HS-5 (cell line): ENCODE data around the gene ZNF835.

Experiments used
- DNase-seq: peaks from one replicate; pipeline ENCODE4 v3.0.0-alpha.2; 2012; ENCODE audit warnings: low read depth

Gene ZNF835

DNA sequence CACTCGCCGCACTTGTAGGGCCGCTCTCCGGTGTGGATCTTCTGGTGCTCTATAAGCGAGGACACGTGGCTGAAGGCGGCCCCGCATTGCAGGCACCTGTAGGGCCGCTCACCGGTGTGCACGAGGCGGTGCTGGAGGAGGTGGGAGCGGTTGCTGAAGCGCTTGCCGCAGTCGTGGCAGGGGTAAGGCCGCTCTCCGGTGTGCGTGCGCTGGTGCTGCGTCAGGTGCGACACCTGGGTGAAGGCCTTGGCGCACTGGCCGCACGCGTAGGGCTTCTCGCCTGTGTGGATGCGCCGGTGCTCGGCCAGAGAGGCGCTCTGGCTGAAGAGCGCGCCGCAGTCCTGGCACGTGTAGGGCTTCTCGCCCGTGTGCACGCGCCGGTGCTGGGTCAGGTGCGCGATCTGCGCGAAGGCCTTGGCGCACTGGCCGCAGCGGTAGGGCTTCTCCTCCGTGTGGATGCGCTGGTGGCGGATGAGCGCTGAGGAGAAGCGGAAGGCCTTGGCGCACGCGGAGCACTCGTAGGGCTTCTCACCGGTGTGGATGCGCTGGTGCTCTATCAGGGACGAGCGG lies 7.5 kb downstream of the ZNF835 start:
- no peak for DNase-seq

DNA sequence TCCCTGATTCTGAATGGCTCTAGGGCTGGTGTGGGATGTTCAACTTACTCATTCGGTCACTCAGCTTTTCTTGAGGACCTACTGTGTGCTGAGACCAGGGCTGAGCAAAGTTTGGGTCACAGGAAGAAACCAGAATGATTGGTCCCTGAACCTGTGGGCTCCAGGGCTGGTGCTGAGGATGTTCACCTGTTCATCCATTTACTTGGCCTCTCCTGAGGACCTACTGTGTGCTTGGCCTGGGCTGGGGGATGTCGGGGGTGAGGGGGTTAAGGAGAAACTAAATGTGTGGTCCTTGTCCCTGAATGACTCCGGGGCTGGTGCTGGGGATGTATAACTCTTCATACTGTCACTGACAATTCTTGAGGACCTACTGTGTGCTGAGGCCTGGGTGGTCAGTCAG lies 10.3 kb downstream of the ZNF835 start:
- no peak for DNase-seq

DNA sequence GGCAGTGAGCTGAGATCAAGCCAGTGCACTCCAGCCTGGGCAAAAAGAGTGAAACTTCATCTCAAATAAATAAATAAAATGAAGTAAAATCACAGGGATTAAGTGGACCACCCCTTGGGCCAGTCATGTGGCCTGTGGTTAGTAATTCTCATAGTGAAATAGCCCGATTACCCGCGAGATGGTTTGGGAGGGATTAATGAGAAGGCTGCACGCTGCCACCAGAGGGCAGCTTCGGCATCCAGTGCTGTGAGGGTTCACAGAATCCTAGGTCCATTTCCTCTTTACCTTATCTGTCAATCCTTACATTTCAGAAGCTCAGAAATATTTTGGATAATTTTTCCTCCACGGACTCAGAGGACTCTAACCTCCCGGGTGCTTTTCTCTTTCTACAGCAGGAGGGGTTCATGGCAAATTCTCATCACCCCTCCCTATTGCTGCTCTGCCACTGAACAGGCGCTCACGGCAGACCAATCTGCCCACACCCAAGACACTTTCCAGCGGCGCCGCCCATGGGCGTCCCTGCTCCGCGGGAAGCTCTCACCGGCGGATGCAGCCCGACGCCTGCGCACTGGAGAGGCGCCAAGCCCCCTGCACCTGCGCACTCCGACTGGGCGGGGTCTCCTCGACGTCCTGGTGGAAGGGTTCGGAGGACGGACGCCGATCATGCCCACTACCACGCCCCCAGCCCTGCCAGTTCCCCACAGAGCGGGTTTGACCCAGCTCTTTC lies 11.0 kb downstream of the ZNF835 start:
- no peak for DNase-seq

- DNase-seq, result no peak
These were observed 17.4 kb downstream of the ZNF835 start for GRCh38 chr19:56654151-56654550.

DNA sequence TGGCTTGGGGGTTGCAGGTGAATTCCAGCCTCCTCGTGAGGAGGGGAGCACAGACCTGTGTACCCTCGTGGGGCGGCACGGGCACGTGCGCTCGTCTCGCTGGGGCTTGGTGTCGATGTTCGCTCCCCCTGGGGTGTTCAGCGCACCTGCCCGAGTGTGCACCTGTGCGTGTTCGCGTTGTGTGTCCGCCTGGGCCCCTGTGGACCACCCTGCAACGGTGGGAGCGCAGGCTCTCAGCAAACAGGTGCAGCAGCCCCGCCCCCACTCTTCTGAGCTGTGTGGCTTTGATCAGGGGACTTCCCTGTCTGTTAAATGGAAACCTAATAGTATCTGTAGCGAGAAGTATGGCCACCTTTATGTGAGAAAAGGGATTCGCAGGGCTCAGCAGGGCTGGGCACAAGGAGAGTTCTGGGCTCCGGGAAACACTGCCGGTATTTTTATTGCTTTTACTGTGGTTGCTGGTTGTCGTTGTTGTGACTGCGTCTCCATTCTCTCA lies 28.0 kb downstream of the ZNF835 start:
- no peak for DNase-seq

- DNase-seq, result no peak
These were observed 28.7 kb downstream of the ZNF835 start, which contains the start of gene SMIM17 for GRCh38 chr19:56642711-56643459. Gene SMIM17, plus strand, starts transcription at chr19:56643159. Its CDS starts 2,509 bp downstream, at chr19:56645668.

DNA sequence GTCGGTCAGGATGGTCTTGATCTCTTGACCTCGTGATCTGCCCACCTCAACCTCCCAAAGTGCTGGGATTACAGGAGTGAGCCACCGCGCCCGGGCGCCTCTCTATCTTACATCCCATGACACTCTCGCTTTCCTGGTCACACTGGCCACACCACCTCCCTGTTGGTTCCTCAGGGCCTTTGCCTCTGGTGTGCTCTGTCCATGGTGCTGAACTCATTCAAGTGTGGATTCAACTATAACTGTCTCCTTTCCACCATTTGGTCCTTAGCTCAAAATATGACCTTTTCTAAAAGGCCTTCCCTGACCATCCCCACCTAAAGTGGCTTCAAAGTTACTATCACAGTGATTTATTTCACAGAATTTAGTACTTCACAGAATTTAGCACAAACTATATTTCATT lies 32.3 kb downstream of the ZNF835 start:
- DNase-seq, result no peak

DNA sequence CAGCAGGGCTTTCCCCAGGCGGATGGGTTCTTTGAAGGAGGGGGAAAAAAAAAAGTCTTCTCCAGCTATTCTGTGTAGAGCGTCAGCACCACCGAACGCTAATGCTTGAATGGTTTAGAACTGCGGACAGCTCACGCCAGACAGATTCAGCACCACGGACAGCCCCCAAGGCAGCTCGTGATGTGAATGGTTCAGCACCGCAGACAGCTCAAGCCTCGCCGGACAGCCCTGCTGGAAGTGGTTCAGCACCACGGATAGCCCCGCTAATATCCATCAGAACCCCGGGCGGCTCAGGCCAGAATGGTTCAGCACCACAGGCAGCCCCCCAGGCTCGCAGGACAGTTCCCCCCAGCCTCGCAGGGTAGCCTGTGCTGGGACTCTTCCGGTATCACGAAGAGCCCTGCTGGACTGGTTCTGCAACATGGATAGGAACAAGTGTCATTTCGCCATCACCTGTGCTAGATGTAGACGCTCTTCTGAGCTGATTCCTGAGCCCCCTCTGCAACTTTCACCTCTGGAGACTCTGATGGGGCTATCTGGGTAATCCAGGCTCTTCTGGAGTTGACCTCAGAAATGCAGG lies 33.5 kb downstream of the ZNF835 start:
- DNase-seq, result no peak

DNA sequence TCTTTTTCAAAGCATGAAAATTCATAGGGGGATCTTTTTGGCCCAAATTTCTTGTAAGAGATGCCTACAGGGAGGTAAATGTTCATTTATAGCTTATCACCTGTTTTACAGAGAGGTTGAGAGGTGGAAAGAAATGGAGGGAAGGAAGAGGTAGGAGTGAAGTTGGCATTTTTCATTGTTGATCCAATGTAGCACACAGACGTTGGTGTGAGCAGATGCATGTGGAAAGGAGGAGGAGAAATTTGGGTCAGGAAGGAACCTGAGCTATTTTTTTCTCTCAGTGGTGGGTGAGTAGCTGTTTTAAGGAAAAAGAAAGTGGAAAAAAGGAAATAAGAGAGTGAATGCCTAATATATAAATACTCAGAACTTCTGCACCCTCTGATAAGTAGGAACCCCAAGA lies 38.5 kb downstream of the ZNF835 start:
- no peak for DNase-seq

- DNase-seq, result no peak
These were observed 45.8 kb downstream of the ZNF835 start for GRCh38 chr19:56625708-56626107.

DNA sequence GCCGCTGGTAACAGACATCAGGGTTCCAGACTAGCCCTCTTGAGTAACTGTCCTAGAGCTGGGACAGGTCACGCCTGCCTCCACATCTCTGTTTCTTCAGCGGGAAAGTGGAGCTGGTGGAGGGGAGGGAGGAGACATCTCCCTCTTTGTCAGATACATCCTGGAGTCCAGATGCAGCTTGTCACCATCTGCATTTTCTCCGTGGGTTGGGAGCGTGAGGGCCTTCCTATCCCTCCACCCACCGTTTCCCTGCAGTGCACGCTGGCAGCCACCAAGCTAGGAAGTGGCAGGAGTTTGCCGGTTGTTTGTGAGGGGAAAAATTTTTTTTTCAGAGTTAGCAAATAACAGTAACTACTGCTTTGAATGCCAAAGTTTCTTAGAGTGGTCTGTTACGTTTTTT lies 48.6 kb downstream of the ZNF835 start:
- no peak for DNase-seq

DNA sequence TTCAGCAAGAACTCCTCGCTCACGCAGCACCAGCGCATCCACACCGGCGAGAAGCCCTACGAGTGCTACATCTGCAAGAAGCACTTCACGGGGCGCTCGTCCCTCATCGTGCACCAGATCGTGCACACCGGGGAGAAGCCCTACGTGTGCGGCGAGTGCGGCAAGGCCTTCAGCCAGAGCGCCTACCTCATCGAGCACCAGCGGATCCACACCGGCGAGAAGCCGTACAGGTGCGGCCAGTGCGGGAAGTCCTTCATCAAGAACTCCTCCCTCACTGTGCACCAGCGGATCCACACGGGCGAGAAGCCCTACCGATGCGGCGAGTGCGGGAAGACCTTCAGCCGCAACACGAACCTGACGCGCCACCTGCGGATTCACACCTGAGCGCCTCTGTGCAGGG lies 49.2 kb downstream of the ZNF835 start:
- no peak for DNase-seq

DNA sequence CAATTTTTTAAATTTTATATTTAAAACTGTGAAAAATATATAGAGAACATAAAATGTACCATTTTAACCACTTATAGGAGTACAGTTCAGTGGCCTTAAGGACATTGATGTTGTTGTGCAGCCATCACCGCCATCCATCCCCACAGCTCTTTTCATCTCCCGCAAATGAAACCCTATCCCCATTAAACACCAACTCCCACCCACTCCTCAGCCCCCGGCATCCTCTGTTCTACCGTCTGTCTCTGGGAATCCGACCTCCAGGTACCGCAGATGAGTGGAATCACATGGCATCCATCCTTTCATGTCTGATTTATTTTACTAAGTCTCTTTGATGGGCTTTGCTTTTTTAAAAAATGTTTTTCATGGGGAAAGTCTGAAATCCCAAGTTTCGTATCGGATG lies 52.4 kb downstream of the ZNF835 start:
- DNase-seq, result no peak

GRCh38 chr19:56617531-56617930 lies 54.0 kb downstream of the ZNF835 start:
- no peak for DNase-seq

GRCh38 chr19:56613639-56614038 lies 57.9 kb downstream of the ZNF835 start:
- no peak for DNase-seq

- DNase-seq, result no peak
These were observed 58.8 kb downstream of the ZNF835 start for GRCh38 chr19:56612737-56613136.
